ENCODE results near the gene TTBK1.

The TTBK1 gene

GRCh38 chr6:43255408-43256054, 12.2 kb downstream of the TTBK1 start:
- DNase-seq (ENCODE audit: low read depth in 3 of 3), result no peak

GRCh38 chr6:43256670-43257366, 13.5 kb downstream of the TTBK1 start:
- no peak for DNase-seq (ENCODE audit: low read depth in 3 of 3)

DNA sequence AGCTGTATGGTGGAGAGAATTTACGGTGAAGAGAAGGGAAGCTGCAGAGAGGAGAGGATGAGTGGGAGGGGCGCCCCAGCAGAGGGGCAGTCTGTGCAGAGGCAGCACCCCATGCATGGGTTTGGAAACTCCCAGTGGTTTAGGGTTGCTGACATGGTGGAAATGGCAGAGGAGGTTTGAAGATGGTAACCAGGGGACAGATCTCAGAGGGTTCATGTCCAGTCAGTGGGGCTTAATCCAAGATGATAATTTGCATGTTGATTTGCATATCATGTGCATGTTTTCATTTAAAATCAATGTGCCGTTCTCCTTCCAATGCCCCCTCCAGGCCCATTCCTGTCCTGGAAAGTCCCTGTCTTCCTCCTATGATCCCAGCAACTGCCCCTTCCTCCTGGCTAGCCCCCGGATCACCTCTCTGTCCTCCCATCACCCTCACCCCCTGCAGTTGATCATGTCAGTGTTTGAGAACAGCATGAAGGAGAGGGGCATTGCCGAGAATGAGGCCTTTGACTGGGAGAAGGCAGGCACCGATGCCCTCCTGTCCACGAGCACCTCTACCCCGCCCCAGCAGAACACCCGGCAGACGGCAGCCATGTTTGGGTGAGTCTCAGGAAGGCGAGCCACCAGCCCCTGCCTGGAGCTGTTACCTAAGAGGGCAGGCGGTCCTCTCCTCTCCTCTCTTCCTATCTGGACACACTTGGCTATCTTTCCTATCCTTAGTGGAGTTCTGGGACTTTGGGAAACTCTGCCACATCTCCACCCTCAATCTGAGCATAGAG, 14.3 kb downstream of the TTBK1 start:
- DNase-seq (ENCODE audit: low read depth in 3 of 3), result no peak

GRCh38 chr6:43258180-43258579, 14.9 kb downstream of the TTBK1 start:
- DNase-seq (ENCODE audit: low read depth in 3 of 3), result no peak

DNA sequence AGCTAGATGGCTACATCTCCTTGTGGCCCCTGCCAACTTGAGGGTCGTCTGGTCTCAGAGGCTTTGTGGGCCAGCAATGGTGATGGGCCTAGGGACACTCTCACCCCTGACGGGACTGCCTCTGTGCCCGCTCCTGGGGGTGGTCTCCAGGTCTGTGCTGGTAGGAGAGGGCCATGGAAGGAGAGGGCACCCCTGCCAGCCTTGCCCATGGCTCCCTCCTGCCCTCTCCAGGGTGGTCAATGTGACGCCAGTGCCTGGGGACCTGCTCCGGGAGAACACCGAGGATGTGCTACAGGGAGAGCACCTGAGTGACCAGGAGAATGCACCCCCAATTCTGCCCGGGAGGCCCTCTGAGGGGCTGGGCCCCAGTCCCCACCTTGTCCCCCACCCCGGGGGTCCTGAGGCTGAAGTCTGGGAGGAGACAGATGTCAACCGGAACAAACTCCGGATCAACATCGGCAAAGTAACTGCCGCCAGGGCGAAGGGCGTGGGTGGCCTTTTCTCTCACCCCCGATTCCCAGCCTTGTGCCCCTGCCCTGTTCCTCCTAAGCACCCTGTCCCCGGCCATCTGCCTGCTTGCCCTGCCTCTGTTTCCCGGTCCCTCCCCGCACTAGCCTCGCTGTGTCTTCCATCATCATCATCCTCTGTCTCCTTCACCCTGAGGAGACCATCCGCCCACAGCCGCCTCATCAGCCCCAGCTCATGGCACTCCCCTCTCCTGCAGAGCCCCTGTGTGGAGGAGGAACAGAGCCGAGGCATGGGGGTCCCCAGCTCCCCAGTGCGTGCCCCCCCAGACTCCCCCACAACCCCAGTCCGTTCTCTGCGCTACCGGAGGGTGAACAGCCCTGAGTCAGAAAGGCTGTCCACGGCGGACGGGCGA, 15.8 kb downstream of the TTBK1 start:
- no peak for DNase-seq (ENCODE audit: low read depth in 3 of 3)

DNA sequence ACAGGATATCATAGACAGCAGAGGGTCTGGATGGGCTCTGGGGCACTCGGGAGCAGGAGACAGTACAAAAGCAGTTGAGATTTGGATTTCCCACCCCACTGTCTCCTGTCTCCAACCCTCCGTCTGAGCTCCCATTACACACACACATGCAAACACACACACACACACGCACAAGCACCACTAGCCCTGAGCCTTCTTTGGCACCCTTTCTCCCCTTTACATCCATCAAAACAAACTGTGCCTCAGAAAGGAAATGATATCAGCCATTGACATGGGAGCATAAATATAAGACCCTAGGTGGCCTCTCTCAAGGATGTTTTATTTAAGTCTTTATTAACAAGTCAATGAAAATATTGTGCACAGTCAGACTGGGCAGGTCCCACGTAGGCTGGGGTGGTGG, 17.5 kb downstream of the TTBK1 start:
- DNase-seq (ENCODE audit: low read depth in 3 of 3), result no peak

DNA sequence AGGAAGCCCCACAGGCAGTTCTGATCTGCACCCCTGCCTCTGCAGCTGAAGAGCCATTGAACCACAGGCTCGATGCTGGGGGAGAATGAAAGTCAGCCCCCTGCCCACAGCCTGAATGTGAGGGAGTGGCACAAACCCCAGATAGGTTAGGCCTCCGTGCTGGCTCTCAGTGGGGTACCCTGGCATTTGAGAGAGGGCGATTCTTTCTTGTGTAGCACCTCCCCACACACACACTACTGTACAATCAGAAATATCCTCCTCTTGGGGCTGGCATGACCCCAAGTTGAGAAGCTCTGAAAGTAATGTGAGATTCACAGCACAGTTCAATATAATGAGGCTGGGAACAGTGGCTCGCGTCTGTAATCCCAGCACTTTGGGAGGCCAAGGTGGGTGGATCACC, 17.9 kb downstream of the TTBK1 start:
- no peak for DNase-seq (ENCODE audit: low read depth in 3 of 3)

GRCh38 chr6:43262000-43262779, 18.9 kb downstream of the TTBK1 start:
- no peak for DNase-seq (ENCODE audit: low read depth in 3 of 3)

DNA sequence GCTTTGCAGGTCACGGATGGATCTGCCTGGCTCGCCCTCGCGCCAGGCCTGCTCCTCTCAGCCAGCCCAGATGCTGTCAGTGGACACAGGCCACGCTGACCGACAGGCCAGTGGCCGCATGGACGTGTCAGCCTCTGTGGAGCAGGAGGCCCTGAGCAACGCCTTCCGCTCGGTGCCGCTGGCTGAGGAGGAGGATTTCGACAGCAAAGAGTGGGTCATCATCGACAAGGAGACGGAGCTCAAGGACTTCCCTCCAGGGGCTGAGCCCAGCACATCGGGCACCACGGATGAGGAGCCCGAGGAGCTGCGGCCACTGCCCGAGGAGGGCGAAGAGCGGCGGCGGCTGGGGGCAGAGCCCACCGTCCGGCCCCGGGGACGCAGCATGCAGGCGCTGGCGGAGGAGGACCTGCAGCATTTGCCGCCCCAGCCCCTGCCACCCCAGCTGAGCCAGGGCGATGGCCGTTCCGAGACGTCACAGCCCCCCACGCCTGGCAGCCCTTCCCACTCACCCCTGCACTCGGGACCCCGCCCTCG, 19.6 kb downstream of the TTBK1 start:
- DNase-seq (ENCODE audit: low read depth in 3 of 3), result no peak

- DNase-seq (ENCODE audit: low read depth in 3 of 3), result peak; percentile 66 to 76 (median 69)
Observed at GRCh38 chr6:43263314-43264178, 20.3 kb downstream of the TTBK1 start.

DNA sequence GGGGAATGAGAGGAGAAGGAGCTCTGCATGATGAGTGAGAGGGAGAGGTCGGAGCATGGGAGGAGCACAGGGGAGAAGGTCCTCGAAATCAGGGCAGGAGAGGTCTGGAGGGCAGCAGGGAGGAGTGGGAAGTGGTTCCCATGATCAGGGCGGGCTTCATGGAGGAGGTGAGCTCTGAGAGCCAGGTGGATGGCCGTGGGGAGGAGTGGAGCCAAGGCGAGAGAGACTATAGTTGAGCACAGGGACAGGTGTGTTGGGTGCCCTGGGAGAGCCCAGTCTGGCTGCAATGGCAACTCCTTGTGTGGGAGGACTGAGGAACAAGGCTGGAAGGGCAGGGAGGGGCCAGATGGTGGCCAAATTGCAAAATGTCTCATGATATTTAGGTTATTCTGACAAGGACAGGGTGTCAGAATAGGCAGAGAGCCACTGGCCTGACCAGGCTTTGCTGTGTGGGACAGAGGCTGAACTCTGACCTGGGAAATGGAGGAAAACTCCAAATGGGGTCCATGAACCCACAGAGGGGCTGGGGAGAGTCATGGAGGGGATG, 21.4 kb downstream of the TTBK1 start:
- no peak for DNase-seq (ENCODE audit: low read depth in 3 of 3)

GRCh38 chr6:43265564-43265963, 22.3 kb downstream of the TTBK1 start:
- no peak for DNase-seq (ENCODE audit: low read depth in 3 of 3)

DNA sequence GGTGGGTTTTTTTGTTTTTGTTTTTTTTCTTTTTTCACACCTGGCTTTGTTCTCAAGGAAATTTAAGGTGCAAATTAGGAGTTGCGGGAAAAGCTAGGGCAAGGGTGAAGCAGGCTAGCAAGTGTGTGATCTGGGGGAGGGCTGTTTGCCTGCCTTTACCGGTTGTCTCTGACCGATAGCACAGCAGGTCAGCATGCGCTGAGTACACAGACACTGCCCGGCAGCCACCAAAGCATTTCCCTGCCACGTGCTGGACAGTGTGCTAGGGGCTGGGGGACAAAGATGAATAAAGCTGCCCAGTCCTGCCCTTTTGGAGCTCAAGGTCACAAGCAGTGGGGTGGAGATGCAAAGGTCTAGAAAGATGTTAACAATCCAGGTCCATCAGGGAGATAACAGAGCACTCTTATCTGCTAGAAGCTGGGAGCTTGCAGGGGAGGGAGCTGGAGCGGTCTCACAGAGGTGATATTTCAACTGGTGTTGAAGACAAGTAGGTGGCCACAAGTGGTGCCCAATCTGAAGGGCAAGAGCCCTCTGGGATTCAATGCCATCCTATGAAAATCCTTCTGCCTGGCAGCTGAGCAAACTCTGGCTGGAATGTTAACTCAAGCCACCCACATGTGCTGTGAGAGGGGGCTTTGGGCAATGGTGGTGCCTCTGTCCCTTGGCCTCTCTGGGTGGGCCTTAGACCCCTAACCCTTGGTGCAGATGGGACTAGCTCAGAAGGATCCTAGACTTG, 24.5 kb downstream of the TTBK1 start:
- no peak for DNase-seq (ENCODE audit: low read depth in 3 of 3)

- DNase-seq (ENCODE audit: low read depth in 3 of 3), result no peak
Observed at GRCh38 chr6:43268355-43268700, 25.0 kb downstream of the TTBK1 start.

- DNase-seq (ENCODE audit: low read depth in 3 of 3), result no peak
Observed at GRCh38 chr6:43268782-43269272, 25.5 kb downstream of the TTBK1 start.

DNA sequence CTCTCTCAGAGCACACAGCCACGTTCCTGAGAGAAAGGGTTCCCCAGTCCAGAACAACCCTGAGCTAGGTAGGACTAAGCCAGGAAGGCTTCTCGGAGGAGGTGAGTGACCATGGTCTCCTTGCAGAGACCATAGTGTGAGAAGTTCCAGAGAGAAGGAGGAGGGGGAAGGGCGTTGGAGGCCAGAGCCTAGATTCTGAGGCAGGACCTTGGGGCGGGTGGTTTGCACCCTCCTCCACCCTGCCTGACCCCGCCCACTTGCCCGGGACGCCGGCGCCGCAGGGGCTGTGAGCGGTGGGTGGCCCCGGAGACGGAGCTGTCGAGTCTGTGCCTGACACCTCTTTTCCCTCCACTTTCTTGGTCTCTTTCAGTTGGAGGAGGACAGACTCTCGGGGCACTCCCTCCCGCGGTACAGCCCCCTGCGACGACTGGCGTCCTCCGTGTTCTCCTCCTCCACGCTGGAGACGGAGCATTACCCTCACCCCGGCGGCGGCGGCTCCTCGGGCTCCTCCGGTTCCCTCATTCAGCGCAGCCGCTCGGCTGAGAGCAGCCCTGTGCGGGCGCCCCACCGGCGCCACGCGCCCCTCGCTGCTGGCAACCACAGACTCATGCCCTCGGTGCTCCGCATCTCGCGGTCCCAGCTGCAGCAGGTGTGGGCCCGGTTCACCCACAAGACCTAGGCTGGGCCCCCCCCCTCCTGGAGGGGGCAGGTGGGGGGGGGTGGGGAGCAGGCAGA, 26.2 kb downstream of the TTBK1 start:
- DNase-seq (ENCODE audit: low read depth in 3 of 3), result peak in 1 of 3 donors; percentile 23

- DNase-seq (ENCODE audit: low read depth in 3 of 3), result no peak
Observed at GRCh38 chr6:43271103-43271815, 28.0 kb downstream of the TTBK1 start.

Data from stimulated activated CD4-positive, alpha-beta T cell treated with anti-CD3 and anti-CD28 coated beads, TNF-alpha, amount 100 ng/mL, for 48 hours (primary cell).